Lung (tissue), 12 donors: ENCODE measurements around the gene COX15. TPM values are rescaled to one million over a fixed set of nuclear protein-coding genes. Genes with fewer than 3 reads are reported as not detected.
"Not testable (repeated sequence)": the region's sequence is repeated elsewhere in the genome, so short reads cannot be mapped to it uniquely, and the experiment has no call there.

Experiments used
- ATAC-seq: fragments of 200-7000 bp; cut with Tn5 transposase; one replicate; pipeline ENCODE4 v1.9.1; 2020; ENCODE audit warnings: moderate number of reproducible peaks; ENCODE audit not compliant: insufficient read depth, low FRiP score
- DNase-seq, 3 donors: peaks; one replicate each; pipeline ENCODE4 v3.0.0-alpha.2; 2013 to 2017
- H3K27ac ChIP-seq, 2 donors: one replicate each; pipeline ENCODE4 v1.5.1; 2013; ENCODE audit warnings: mild to moderate bottlenecking in 2 of 2, moderate library complexity in 2 of 2, control low read depth in 1 of 2, inconsistent platforms in 1 of 2, low read depth in 1 of 2, low read length in 1 of 2
- H3K27me3 ChIP-seq, 3 donors: one replicate each; pipeline ENCODE4 v1.5.1; 2013; ENCODE audit warnings: low read length in 2 of 3; ENCODE audit not compliant: control insufficient read depth in 3 of 3, insufficient read depth in 3 of 3
- H3K36me3 ChIP-seq, 4 donors: one replicate each; pipeline ENCODE4 v1.5.1; 2013; ENCODE audit warnings: low read length in 4 of 4, mild to moderate bottlenecking in 1 of 4, moderate library complexity in 1 of 4; ENCODE audit not compliant: control insufficient read depth in 4 of 4, insufficient read depth in 4 of 4
- H3K4me1 ChIP-seq, 5 donors: one replicate each; pipeline ENCODE4 v1.5.1; 2013; ENCODE audit warnings: low read length in 5 of 5, mild to moderate bottlenecking in 2 of 5, moderate library complexity in 1 of 5; ENCODE audit not compliant: control insufficient read depth in 5 of 5, insufficient read depth in 5 of 5
- H3K4me3 ChIP-seq: one replicate; pipeline ENCODE4 v1.5.1; 2013; ENCODE audit warnings: mild to moderate bottlenecking, control low read depth, moderate library complexity
- H3K9ac ChIP-seq, 2 donors: one replicate each; pipeline ENCODE4 v1.5.1; 2013; ENCODE audit warnings: low read length in 2 of 2, control low read depth in 1 of 2; ENCODE audit not compliant: insufficient read depth in 1 of 2
- H3K9me3 ChIP-seq, 4 donors: one replicate each; pipeline ENCODE4 v1.5.1; 2013; ENCODE audit warnings: low read length in 3 of 4, mild to moderate bottlenecking in 1 of 4, moderate library complexity in 1 of 4; ENCODE audit not compliant: control insufficient read depth in 4 of 4, insufficient read depth in 3 of 4
- CTCF ChIP-seq: IDR thresholded peaks from 2 replicates; pipeline ENCODE4 v1.5.1; 2012; ENCODE audit warnings: mild to moderate bottlenecking; ENCODE audit errors: control extremely low read depth, extremely low read depth
- WGBS, 2 donors: extraction: QIAGEN DNeasy Blood & Tissue Kit; methylation state at CpG; one replicate each; pipeline ENCODE4 v1.1.7; 2013; 5-methylcytosine and 5-hydroxymethylcytosine counted together
- polyA plus RNA-seq, 2 donors: library from polyadenylated mRNA; stranded (reverse); fragments of 200-250 nt; gene quantifications; one replicate each; pipeline ENCODE4 v1.2.1, GENCODE V29; 2013
- total RNA-seq, 2 donors: library from RNA; depleted of rRNA in 1 of 2; stranded (reverse); fragments of >200 nt in 1 of 2; gene quantifications; one replicate each; pipeline ENCODE4 v1.2.1, GENCODE V29; 2014 to 2021
- donor health status: control.
- donor health status: control.
- donor health status: Bipolar disorder and iron deficiency.
- donor health status: healthy.
- donor health status: DM: yes; HTN: yes; CAD: no.

The COX15 gene
- total and polyA plus RNA-seq, 4 donors, result 13.5 to 37.7 (median 26.6) TPM

GRCh38 chr10:99740933-99741559, 9.1 kb upstream of the COX15 start:
- DNase-seq (no peak), ATAC-seq (no peak)
- H3K4me3 ChIP-seq, result no peak overlapping the region
- H3K27ac ChIP-seq, result no peak overlapping the region
- H3K9me3 ChIP-seq, result peaks cover 0 to 12% (median 0%) of the 10 kb centered on the region in 4 donors
- H3K4me1 ChIP-seq, result peaks cover 0 to 4% (median 0%) of the 10 kb centered on the region in 5 donors
- TF ChIP-seq CTCF, result no peak
- H3K27me3 ChIP-seq, result no peaks in the 10 kb centered on the region
- WGBS, 2 donors, result 98 to 100% methylated on average over 3 of the region's 3 CpGs
- peaks cover 17 to 50% (median 34%) of the 10 kb centered on the region in 4 donors for H3K36me3 ChIP-seq
- H3K9ac ChIP-seq, result no peak overlapping the region

- no peak overlapping the region for H3K9ac ChIP-seq
- no peak overlapping the region for H3K4me3 ChIP-seq
- H3K27ac ChIP-seq, result no peak overlapping the region
- no peak for DNase-seq
- H3K4me1 ChIP-seq, result peaks cover 0 to 4% (median 0%) of the 10 kb centered on the region in 5 donors
- 97 to 98% methylated on average over 2 of the region's 2 CpGs for WGBS, 2 donors
- no peak for ATAC-seq
- no peaks in the 10 kb centered on the region for H3K27me3 ChIP-seq
- H3K9me3 ChIP-seq, result peaks cover 0 to 12% (median 0%) of the 10 kb centered on the region in 4 donors
- peaks cover 15 to 50% (median 32%) of the 10 kb centered on the region in 4 donors for H3K36me3 ChIP-seq
- TF ChIP-seq CTCF, result no peak
Observed at GRCh38 chr10:99740260-99740659, 8.3 kb upstream of the COX15 start.

- Histone ChIP-seq H3K36me3 (peaks cover 0 to 12% (median 6%) of the 10 kb centered on the region in 4 donors), H3K4me1 (peaks cover 0 to 11% (median 6%) of the 10 kb centered on the region in 5 donors)
- not testable (repeated sequence) for DNase-seq, H3K9ac ChIP-seq, ATAC-seq, H3K27ac ChIP-seq, H3K4me3 ChIP-seq, H3K9me3 ChIP-seq, H3K27me3 ChIP-seq
- 98% methylated on average over 10 of the region's 10 CpGs for WGBS, 2 donors
Observed at GRCh38 chr10:99734111-99734510, 2.2 kb upstream of the COX15 start.

- Histone ChIP-seq H3K27me3 (no peaks in the 10 kb centered on the region), H3K9me3 (no peaks in the 10 kb centered on the region), H3K4me1 (peaks cover 0 to 11% (median 6%) of the 10 kb centered on the region in 5 donors), H3K36me3 (peaks cover 0 to 10% (median 3%) of the 10 kb centered on the region in 4 donors), H3K4me3 (no peak overlapping the region), H3K27ac (no peak overlapping the region), H3K9ac (no peak overlapping the region)
- WGBS, 2 donors, result 60 to 88% methylated on average over 8 of the region's 8 CpGs
- ATAC-seq (no peak), DNase-seq (peak; percentile 21 to 67 (median 45))
- TF ChIP-seq CTCF, result no peak
Observed at GRCh38 chr10:99733366-99733765, 1.4 kb upstream of the COX15 start.
